GM19351 (cell line): ENCODE results near the gene APCDD1L.

Source experiments
- ATAC-seq: cut with Tn5 transposase; IDR thresholded peaks from one replicate; pipeline ENCODE4 v1.9.1; 2021; ENCODE audit warnings: mild to moderate bottlenecking, moderate library complexity; ENCODE audit not compliant: unreplicated experiment

Gene APCDD1L

DNA sequence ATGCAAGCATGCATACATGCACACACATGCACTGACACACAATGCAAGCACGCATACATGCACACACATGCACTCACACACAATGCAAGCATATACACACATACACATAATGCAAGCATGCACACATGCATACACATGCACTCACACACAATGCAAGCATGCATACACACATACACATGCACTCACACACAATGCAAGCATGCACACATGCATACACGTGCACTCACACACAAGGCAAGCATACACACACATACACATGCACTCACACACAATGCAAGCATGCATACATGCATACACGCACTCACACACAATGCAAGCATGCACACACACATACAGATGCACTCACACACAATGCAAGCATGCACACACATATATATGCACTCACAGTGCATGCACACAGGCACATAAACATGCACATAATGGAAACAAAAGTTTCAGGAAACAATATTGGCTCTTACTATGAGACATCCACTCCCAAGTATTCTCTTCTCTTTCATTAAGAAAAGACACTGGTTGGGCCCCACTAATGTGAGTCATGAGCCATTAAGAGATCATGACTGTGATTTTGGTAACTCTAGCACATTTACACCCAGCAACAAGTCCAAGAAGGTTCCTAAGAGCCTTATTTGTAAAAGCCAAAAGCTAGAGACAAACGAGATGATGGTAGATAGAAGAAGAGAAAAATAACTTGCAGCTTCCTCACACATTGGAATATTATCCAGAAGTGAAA is 22.2 kb downstream of the APCDD1L start:
- no peak for ATAC-seq

DNA sequence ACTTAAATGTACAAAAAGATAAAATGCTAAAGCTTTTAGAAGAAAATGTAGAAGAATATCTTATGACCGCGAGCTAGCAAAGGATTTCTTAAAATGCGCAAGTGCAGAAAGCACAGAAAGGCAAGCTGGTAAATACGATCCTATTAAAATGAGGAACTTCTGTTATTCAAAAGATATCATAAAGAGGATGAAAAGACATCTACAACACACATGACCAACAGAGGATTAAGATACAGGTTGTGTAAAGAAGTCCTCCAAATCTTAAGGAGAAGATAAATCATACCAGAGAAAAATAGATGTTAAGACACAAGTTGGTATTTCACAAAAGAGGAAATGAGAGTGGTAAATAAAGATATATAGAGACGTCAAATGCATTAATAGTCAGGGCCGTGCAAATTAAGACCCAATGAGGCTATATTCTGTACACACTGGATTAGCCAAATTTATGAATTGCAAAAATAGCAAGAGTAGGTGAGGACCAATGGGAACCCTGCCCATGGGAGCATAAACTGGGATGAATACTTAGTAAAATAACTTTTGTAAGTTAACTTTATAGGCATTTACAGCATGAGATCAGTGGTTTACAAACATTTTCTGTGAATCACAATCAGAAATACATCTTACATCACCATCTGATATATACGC is 23.0 kb downstream of the APCDD1L start:
- ATAC-seq, result no peak

DNA sequence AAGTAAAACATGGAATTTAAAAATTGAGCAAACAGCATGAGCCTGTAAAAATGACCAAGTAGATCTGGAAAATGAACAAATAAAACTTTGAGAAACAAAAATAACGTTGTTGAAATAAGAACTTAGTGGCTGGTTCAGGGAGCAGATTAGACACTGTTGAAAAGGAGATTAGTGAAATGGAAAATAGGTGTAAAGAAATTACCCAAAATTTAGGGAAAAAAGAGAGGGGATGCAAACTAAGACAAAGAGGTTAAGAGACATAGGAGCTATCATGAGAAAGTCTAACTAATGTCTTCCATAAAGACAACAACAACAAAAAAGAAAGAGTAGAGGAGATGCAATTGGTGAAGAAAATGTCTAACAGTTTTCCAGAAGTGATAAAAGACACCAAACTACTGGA is 29.0 kb downstream of the APCDD1L start:
- no peak for ATAC-seq

- ATAC-seq, result no peak
These were observed 29.8 kb downstream of the APCDD1L start for GRCh38 chr20:58485393-58485792.

DNA sequence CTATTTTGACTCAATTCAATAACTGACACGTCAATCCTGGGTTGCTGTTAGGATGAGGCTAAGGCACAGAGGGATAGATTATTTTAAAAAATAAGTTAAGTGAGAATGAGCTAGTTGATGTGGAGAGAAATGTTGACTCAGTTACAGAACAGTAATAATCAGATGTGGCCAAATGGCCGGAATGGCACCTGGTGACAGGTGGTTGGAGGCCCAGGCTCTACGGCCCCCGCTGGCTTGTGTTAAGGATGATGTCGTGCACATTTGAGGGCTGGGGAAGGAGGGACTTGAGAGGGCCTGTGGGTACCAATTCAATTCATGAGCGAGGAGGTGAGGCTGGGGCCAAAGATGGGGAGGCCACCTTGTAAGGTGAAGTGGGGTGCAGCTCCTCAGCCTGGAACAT is 31.7 kb downstream of the APCDD1L start:
- ATAC-seq, result no peak

DNA sequence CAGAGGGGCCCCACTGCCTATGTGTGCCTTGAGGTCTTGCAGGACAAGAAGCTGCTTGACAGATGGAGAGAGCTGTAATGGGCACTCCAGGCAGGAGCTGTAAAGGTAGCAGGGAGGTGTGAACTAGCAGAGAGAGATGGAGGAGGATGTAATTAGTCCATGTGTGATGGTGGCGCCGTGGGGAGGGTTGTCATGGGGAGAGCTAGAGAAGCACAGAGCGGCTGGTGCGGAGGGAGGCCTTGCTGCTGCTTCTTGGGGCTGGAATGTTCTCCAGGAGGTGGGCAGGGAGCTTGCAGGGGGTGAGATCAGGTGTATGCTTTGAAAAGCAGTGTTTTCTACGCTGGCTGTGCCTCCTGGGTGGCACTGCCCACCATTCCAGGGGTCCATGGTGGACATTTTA is 32.1 kb downstream of the APCDD1L start:
- no peak for ATAC-seq

DNA sequence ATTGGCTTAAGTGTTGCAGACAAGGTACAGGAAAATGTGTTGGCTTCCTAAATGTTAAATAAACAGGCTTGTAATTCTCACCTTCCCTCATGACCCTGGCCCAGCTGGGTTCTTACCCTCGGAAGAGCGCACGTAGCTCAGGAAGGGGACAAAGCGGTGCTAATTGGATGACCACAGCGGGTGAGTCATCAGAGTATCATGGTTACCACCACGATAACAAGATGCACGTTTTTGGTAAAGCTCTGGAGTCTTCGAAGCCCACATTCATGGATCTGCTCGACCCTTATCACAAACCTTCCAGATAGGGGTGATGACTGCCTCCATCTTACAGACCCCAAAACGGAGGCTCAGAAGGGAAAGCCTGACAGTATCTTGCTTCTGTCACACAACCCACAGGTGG is 32.8 kb downstream of the APCDD1L start:
- no peak for ATAC-seq

- ATAC-seq, result no peak
These were observed 33.6 kb downstream of the APCDD1L start for GRCh38 chr20:58481481-58482021.

DNA sequence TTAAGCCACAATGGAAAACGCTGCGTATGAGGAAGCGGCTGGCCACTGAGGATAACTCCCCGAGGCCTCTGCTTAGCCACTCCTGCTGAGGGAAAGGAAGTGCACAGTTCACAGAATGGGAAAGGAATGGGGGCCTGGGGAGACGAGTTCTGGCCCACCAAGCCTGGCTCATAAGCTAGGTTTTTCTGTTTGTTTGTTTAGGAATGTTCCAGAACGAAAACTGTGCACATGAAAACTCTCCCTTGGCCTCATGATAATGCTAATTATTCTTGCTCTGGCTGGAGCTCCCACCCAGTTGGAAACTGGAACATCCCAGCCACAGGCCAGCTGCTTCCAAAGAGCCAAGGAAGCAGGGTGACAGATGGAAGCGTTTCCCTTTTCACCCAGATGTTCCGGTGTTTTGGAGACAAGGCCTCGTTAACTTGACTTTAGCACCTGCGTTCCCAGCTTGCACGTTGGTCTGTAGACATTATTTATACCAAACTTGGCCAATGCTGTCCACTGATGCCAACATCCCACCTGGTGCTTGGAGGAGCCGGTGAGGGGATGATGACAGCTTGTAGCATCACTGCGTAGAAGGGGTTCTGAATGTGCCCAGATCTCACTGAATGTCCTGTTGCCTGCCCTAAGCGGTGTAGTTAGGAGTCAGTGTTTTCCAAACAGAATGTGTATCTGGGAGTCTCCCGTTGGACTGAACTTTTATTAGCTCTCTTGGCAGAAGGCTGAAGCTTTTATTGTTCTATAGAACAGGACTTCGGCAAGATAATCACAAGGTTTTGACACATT is 34.5 kb downstream of the APCDD1L start:
- ATAC-seq, result no peak

DNA sequence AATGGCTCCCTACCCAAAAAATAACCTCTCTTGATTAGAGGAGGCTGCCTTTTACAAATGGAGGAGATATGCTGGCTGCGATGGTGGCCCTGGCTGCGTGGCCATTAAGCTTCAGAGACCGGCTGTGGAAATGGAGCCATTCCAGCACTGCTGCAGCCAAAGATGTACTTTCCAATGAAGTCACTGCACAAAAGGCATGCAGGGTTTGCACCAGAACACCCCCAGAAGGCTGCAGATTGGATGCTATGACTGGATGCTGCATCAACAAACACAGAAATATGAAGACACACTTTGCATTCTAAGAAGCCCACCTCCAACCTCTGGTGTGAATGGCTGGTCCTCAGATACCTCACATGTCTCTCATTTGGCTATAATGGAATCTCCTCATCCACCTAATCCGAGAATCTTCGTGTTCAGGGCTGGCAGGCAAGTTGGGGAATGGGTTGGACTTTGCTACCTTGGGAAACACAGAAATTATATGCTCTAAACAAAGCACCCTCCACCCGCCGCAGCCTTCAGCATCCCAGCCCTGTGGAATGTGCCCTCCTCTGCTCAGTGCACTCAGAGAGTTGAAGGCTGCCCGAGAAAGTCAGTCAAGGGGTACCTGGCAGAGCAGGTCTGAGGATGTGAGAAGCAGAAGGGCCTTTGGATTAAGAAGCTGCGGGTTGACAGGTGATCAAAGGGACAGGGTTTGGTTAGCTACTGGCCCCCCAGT is 35.3 kb downstream of the APCDD1L start:
- ATAC-seq, result no peak

GRCh38 chr20:58478141-58478805 is 36.9 kb downstream of the APCDD1L start:
- ATAC-seq, result no peak

DNA sequence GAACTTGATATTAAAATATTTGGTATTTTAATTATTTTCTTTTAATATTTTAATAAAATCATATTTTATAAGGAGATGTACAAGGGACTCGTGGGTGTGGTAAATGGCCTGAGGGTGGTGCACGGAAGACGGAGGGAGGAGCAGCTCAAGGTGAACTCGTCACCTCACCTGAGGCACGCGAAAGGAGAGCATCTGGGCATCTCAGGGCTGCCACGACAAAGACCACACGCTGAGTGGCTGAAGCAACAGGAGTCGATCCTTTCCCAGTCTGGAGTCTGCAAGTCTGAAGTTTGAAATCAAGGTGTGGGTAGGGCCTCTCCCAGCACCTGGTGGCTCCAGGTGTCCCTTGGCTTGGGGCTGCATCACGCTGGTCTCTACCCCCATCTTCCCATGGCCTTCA is 39.7 kb downstream of the APCDD1L start:
- ATAC-seq, result no peak

GRCh38 chr20:58473453-58474425 is 41.5 kb downstream of the APCDD1L start:
- ATAC-seq, result no peak

DNA sequence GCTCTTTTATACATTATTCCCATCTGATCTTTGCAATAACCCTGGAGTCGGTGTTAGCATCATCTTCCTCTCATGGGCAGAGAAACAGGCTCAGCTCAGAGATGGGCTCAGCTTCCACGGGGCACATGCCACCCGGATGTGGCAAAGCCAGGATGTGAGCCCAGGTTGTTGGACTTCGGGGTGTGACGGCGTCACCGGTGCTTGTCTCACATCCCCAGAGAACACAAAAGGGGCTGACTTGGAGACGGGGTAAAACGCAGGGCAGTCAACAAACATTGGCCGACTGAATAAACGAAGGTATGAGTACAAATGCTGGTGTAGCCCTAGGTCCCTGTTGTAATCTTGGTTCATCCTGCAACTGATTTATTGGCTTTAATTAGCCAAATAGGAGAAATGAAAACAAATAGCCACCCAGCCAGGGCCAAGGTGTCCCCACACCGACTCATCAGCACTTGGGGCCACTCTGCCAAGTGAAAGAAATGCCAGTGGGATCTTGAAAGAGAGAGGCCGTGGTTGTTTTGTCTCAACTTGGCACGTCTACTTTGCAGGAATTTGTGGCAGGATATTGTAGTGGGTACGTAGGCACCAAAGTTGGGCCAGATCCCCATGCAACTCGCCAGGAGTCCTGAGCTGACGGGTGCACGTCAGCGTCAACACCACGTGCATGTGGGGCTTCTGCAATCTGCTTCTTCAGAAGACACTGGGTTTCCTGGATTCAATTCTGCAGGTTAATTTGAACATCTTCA is 42.8 kb downstream of the APCDD1L start:
- no peak for ATAC-seq

GRCh38 chr20:58471193-58472164 is 43.7 kb downstream of the APCDD1L start:
- no peak for ATAC-seq

DNA sequence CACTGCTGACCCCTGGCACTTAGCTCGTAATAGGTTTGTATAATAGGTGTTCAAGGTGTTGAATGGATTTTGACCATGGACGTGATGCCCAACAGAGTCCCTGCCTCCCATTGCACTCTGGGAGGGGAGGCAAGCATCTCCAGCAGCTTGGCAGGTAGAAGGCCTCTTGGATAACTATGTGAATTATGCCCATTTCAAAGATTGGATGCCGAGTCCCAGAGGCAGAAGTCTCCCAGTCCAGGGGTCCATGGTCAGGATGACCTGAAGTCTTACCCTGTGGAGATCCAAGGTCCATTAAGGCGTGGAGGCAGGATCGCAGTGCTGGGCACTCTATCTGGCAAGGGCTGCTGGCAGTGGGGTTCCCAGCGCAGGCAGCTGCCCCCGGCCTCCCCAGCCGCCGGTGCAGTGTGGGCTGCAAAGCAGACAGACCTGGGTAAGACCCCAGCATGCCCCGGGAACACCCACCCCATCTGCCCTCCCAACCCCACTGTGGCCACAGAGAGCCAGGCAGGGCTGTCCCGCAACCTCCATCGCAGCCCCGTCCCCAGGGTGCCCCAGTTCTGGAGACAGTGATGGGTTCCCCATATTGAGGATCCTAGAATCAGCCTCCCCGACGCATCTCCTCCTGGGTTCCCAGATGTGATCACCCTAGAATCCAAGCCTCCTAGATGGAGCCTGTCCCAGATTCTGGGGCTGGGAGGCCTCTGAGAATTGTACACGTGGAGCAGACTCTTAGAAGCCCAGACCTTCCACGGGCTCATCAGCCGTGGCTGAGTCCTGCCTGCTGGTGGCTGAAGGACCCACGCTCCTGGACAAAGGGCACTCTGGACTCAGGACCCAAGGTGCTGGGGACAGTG is 44.6 kb downstream of the APCDD1L start:
- no peak for ATAC-seq

DNA sequence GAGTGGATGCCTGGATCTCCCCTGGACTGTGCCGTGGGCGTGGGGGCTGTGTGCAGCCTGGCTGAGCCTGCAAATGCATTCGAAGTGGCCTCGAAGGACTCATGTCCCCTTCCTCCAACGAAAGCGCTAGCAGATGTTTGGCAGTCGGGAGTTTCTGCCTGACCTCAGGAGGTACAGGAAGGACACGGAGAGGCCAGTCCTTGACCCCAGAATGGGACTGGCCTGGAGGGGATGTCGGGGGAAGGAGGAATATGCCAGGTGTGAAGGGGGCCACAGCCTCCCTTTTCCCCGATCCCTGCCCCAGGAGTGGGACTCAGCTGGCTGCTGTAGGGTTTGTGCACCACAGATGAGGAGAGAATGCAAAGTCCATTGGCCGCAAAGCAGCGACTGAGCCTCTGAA is 45.6 kb downstream of the APCDD1L start:
- ATAC-seq, result no peak
